A549 treated with DMSO at 1 μM for 4 hours (cell line): ENCODE measurements around the gene ZNF740. TPM values are rescaled to one million over a fixed set of nuclear protein-coding genes. Genes with fewer than 3 reads are reported as not detected.

ENCODE experiments used
- total RNA-seq: library from RNA; stranded (reverse); fragments of 200-300 nt; extraction: Qiagen RNA extraction; gene quantifications from 5 replicates; pipeline ENCODE4 v1.2.3, GENCODE V29; 2022; ENCODE audit warnings: low read depth

Gene ZNF740, protein sequence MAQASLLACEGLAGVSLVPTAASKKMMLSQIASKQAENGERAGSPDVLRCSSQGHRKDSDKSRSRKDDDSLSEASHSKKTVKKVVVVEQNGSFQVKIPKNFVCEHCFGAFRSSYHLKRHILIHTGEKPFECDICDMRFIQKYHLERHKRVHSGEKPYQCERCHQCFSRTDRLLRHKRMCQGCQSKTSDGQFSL
- 14.5 to 21.4 TPM (median 19.3 TPM) in 5 replicates for total RNA-seq

GRCh38 chr12:53180220-53180930 lies at the start of gene ZNF740, which contains the start of gene CSAD:
TSS of gene ZNF740 (plus strand) at chr12:53180722. CDS start at chr12:53181984, 1,262 bp downstream.
TSS of gene CSAD (minus strand) at chr12:53180925. CDS start at chr12:53173470, 7,455 bp downstream.

GRCh38 chr12:53207042-53207441 lies 26.5 kb downstream of the ZNF740 start, which contains the start of gene ITGB7:
TSS of gene ITGB7 (minus strand) at chr12:53207251. CDS start at chr12:53200443, 6,808 bp downstream.

GRCh38 chr12:53231921-53232645 lies 51.6 kb downstream of the ZNF740 start, which contains the start of gene RARG:
TSS of gene RARG (minus strand) at chr12:53232209. CDS start at chr12:53227545, 4,664 bp downstream.

Other genes with a start within 250 kb of the ZNF740 start
- 2,085 to 2,459 TPM (median 2,349 TPM) in 5 replicates for gene KRT18, start 231.6 kb upstream of the ZNF740 start, total RNA-seq
- 258 to 413 TPM (median 299 TPM) in 5 replicates for gene EIF4B, start 174.3 kb upstream of the ZNF740 start, total RNA-seq
- 9.8 to 16.6 TPM (median 11.8 TPM) in 5 replicates for gene TNS2, start 130.7 kb upstream of the ZNF740 start, total RNA-seq
- 33.6 to 40.3 TPM (median 36.2 TPM) in 5 replicates for gene SPRYD3, start 101.3 kb upstream of the ZNF740 start, total RNA-seq
- 169 to 240 TPM (median 226 TPM) in 5 replicates for gene IGFBP6, start 83.1 kb upstream of the ZNF740 start, total RNA-seq
- 0.10 to 0.26 TPM (median 0.19 TPM) in 5 replicates for gene SOAT2, start 77.2 kb upstream of the ZNF740 start, total RNA-seq
- gene CSAD, start 203 bp downstream of the ZNF740 start, total RNA-seq, result 4.8 to 7.0 TPM (median 5.0 TPM) in 5 replicates
- 0.26 to 0.47 TPM (median 0.31 TPM) in 5 replicates for gene ITGB7, start 26.5 kb downstream of the ZNF740 start, total RNA-seq
- 24.4 to 34.3 TPM (median 29.3 TPM) in 5 replicates for gene RARG, start 51.5 kb downstream of the ZNF740 start, total RNA-seq
- gene ESPL1, start 87.6 kb downstream of the ZNF740 start, total RNA-seq, result 15.6 to 25.1 TPM (median 20.0 TPM) in 5 replicates
- 495 to 550 TPM (median 496 TPM) in 5 replicates for gene PFDN5, start 114.8 kb downstream of the ZNF740 start, total RNA-seq
- gene MYG1, start 119.0 kb downstream of the ZNF740 start, total RNA-seq, result 85.4 to 102 TPM (median 93.8 TPM) in 5 replicates
- 70.5 to 85.4 TPM (median 78.7 TPM) in 5 replicates for gene AAAS, start 140.9 kb downstream of the ZNF740 start, total RNA-seq
- not detected in 5 replicates for gene SP7, start 155.6 kb downstream of the ZNF740 start, total RNA-seq
- gene SP1, start 199.5 kb downstream of the ZNF740 start, total RNA-seq, result 22.3 to 29.9 TPM (median 28.6 TPM) in 5 replicates
- gene AMHR2, start 243.1 kb downstream of the ZNF740 start, total RNA-seq, result 0.92 to 2.6 TPM (median 1.9 TPM) in 5 replicates